GM12864 (cell line): Measurements from ENCODE around the gene HDAC3.
A peak's percentile ranks its signal among the peaks of the same experiment; 100 is the strongest.

Experiments used
- DNase-seq: peaks from one replicate; pipeline ENCODE4 v3.0.0-alpha.2; 2011; ENCODE audit warnings: low read depth
- H3K4me3 ChIP-seq: 2 replicates; pipeline ENCODE4 v1.5.1; 2011; ENCODE audit warnings: mild to moderate bottlenecking, low read depth, low read length, control low read depth
- TF ChIP-seq, protein P1 (sequence below): IDR thresholded peaks from 2 replicates; pipeline ENCODE4 v1.5.1; 2011; ENCODE audit warnings: low read depth, mild to moderate bottlenecking, moderate library complexity, low read length, control low read depth, inconsistent platforms; ENCODE audit errors: missing control alignments

HDAC3 gene

DNA sequence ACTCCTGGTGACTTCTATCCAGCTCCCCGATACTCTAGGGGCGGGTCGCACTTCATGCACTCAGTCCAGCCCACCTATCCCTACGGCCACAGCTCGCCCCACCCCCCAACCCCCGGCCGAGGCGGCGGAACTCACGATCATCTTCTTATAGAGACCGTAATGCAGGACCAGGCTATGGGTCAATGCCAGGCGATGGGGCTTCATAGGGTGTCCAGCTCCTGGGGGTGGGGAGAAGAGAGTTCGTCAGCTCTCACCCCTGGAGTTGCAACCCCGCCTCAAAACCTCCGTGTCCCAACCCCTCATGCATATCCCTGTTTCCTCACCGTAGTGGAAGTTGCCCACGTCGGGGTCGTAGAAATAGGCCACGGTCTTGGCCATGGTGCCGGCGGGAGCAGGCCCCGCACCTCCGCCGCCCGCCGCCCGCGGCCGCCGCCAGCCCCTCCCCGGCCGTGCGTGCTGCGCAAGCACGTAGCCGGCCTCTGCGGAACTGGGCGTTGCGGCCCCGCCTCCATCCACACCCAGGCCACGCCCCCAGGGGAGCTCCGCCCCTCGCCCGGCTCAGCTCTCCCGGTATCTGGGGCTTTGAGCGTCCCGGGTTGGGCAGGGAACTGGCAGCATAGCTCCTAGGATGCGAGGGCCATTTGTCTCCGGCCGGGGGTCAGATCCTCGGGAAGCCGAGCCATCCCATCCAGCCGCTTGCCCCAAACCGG, at the start of gene HDAC3, which contains the start of gene RELL2:
Gene HDAC3 (minus strand): TSS at position 437 of the 710 bp plus-strand sequence. CDS start 59 bp downstream, at position 378.
Gene RELL2 (plus strand): TSS at position 585 of the 710 bp plus-strand sequence. CDS start 1,229 bp downstream, outside the sequence.
- TF ChIP-seq, protein P1, sequence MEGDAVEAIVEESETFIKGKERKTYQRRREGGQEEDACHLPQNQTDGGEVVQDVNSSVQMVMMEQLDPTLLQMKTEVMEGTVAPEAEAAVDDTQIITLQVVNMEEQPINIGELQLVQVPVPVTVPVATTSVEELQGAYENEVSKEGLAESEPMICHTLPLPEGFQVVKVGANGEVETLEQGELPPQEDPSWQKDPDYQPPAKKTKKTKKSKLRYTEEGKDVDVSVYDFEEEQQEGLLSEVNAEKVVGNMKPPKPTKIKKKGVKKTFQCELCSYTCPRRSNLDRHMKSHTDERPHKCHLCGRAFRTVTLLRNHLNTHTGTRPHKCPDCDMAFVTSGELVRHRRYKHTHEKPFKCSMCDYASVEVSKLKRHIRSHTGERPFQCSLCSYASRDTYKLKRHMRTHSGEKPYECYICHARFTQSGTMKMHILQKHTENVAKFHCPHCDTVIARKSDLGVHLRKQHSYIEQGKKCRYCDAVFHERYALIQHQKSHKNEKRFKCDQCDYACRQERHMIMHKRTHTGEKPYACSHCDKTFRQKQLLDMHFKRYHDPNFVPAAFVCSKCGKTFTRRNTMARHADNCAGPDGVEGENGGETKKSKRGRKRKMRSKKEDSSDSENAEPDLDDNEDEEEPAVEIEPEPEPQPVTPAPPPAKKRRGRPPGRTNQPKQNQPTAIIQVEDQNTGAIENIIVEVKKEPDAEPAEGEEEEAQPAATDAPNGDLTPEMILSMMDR: no peak
- DNase-seq: no peak
- peak within 1 kb of the TSS; percentile 85 for H3K4me3 ChIP-seq

DNA sequence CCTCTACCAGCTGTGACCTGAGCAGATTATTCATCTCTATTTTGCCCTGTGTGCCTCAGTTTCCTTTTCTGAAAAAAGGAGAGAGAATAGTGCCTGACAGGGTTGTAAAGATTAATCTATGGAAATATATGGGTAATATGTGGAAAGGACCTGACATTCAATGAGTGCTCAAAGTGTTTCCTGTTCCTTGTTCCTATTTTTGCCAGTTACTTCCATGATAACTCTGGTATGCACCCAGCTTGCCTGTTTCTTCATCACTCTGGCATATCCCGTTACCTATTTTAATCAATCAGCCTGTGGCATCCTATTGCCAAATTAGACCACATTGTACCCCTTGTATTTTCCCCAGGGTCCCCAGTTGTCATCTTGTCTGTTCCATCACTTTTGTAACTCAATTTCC, 48.9 kb upstream of the HDAC3 start:
- TF ChIP-seq, protein P1: no peak
- DNase-seq: no peak
- H3K4me3 ChIP-seq: no peak overlapping the region

DNA sequence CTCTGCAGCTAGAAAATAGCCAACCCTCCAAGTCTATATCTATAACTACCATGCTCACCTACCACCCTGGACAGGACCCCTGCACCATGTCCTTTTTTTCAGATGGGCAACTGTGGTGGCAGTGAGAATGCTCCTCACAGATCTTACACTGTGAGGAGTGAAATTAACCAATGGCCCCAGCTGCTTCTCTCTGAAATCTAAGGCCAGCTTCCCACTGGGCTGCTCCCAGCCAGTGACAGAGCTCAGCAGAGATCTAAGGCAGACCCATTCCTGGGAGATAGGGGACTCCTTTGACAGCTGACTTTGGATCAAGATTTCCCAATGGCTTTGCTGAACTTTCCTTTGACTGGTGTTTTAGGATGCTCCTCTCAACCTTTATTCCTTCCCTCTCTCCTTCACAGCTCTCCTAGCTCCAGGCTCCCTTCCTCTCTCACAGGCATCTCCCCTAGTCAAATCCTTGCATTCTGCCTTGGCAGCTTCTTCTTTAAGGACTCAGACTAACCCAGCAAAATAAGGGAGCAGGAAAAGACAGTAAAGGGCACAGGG, 47.0 kb upstream of the HDAC3 start:
- H3K4me3 ChIP-seq: no peak overlapping the region
- TF ChIP-seq, protein P1: no peak

DNA sequence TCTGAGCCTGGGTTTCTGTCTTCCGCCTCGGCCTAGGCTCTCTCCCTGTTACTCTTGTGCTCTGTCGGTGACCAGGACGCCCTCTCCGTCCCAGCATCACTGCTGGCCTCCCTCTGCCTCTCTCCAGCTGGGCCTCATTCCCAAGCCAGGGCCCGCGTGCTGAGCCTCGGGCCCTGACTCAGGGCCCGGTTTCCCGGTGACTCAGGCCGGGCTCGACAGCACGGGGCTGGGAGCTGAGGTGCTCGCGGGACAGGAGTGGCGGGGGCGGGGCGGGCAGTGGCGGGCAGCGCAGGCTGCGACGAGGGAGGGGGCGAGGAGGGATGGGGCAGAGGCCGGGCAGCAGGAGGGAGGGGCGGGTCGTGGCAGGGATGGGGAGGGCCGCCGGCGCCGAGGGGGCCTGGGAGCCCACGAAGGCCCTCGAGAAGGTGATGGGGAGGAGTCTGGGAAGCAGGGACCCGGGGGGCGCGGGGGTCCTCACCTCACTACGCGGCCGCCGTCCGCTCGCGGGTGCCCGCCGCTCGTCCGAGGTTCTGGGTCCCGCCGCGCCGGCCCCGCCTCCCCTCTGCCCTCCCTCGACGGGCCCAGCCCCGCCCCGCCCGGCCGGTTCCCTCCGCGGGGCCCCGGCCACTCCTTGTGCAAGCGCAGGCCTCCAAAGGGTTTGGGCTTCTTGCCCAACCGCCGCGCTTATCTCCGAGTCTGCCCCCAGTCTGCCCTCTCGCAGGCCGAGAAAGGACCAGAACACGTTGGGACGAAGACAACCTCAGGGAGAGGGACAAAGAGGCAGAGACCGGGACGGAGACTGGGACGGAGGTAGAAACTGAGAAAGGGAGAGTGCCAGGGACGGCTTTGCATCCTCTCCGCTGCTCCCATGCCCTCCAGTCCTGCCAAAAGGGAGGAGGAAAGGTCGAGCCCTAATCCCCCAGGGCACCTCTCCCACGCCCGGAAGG, 45.3 kb upstream of the HDAC3 start, which contains the start of gene ARAP3:
Gene ARAP3 (minus strand): TSS at position 536 of the 947 bp plus-strand sequence. CDS start 1,744 bp downstream, outside the sequence.
- H3K4me3 ChIP-seq: no peak within 1 kb of the TSS
- TF ChIP-seq, protein P1: no peak
- DNase-seq: no peak

More for the DNA sequence above, 47.0 kb upstream of the HDAC3 start:
- no peak for DNase-seq

DNA sequence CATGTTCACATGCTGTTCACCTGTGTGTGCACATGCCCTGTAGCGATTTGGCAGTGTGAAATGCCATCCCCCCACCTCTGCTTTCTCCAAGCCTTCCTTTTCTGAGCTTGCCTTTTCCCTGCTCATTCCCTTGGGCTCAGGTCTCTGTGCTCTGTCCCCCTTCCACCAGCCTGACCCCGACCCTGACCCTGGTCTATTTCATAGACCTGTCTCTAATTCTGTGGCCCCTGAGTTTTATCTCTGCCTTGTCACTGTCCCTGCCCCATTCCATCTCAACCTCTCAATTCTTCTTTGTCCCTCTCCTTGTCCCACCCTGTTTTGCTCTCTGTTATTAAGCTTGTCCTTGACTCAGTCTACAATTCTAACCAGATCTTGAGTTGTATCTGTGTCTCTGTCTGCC, 44.6 kb upstream of the HDAC3 start:
- TF ChIP-seq, protein P1: no peak
- no peak for DNase-seq
- H3K4me3 ChIP-seq: no peak overlapping the region

DNA sequence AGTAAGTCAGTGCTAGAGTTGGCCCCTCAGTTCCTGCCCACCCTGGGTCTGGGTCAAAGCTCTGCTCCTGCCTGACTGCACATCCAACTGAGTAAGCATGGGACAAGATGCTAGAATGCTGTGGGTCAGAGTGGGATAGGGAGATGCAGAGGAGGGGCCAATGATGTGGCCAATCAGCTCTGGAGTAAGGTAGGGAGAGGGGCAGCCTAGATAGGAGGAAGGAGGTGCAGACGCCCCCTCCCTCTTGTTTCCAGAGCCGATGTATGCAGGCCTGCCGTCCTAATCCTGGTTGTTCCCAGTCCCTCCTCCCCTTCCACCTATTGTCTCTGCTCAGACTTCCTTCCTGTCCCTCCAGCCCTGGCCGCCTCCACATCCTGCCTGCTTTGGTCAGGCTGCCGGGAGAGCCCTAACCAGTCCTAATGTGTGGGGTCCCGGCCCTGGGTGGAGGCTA, 44.1 kb upstream of the HDAC3 start:
- no peak overlapping the region for H3K4me3 ChIP-seq
- TF ChIP-seq, protein P1: no peak
- no peak for DNase-seq
